ENCODE data around the gene ARHGEF4.

The ARHGEF4 gene

GRCh38 chr2:131056932-131057287, 220.2 kb downstream of the ARHGEF4 start:
- no peak overlapping the region for H3K4me3 ChIP-seq
- no peak for DNase-seq
- H3K27me3 ChIP-seq = no peaks in the 10 kb centered on the region
- intact Hi-C loops (cut with DNase I; ENCODE audit: low total_unique reads) = no loop called here
- TF ChIP-seq CTCF (IDR thresholded peaks at IDR 0.05) = no peak
- H3K27ac ChIP-seq = no peak overlapping the region
- H3K9me3 ChIP-seq = no peaks in the 10 kb centered on the region
- H3K36me3 ChIP-seq = peaks cover 21 to 66% (median 39%) of the 10 kb centered on the region in 3 donors
- peaks cover 0 to 31% (median 14%) of the 10 kb centered on the region in 4 donors for H3K4me1 ChIP-seq

DNA sequence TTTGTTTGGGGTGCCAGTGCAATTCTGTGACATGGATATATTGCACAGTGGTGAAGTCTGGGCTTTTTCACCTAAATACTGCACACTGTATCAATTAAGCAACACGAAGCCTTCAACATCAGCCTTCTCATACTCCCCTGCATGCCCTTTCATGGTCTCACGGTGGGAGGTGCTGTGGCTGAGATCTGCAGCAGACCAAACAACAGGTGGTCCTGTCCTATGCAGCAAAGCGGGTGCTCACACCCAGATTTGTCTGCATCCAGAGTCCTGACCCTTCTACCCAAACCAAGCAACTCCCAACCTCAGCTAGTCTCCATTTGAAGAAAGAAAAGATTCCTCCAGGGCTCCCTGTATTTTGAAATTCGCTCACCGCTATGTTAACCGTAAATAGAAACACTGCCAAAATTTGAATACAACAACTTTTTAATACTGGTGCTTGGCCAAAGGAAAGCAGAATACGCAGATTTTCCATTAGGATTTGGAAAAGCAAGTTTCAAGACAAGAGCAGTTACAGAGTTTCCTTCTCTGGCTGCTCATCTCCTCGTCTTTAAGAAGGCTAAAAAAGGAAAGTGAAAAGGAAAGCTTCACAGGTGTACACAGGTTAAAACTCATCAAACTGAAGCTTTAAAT, 221.6 kb downstream of the ARHGEF4 start:
- no peak overlapping the region for H3K27ac ChIP-seq
- peaks cover 9 to 58% (median 25%) of the 10 kb centered on the region in 3 donors for H3K36me3 ChIP-seq
- H3K4me3 ChIP-seq = no peak overlapping the region
- DNase-seq = no peak
- no peaks in the 10 kb centered on the region for H3K27me3 ChIP-seq
- no peaks in the 10 kb centered on the region for H3K9me3 ChIP-seq
- intact Hi-C loops (cut with DNase I; ENCODE audit: low total_unique reads) = no loop called here
- H3K4me1 ChIP-seq = peaks cover 0 to 34% (median 14%) of the 10 kb centered on the region in 4 donors
- TF ChIP-seq CTCF (IDR thresholded peaks at IDR 0.05) = no peak

DNA sequence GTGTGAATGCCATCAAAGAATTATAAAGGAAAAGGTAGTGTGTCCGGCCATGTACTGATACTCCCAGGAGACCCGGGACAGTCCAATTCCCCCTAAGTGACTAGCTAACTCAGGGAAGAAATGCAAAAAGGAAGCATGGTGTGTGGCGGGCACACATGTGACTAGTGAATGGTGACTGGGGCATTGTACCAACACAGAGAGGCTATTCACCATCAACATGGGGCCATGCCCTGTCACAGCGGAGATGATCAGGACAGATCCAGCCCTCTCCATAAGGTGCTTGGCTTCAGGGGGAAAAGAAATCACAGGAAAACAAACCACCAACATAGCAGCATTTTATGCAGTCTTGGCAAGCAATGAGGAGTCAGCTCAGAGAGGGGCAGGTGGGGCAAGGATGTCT, 222.2 kb downstream of the ARHGEF4 start:
- Histone ChIP-seq H3K27ac (no peak overlapping the region), H3K4me1 (peaks cover 0 to 40% (median 17%) of the 10 kb centered on the region in 4 donors)

GRCh38 chr2:131063501-131064283, 227.0 kb downstream of the ARHGEF4 start:
- DNase-seq = no peak
- Histone ChIP-seq H3K9me3 (no peaks in the 10 kb centered on the region), H3K27ac (no peak overlapping the region), H3K4me1 (peaks cover 0 to 27% (median 9%) of the 10 kb centered on the region in 4 donors), H3K36me3 (peaks cover 5 to 35% (median 19%) of the 10 kb centered on the region in 3 donors), H3K27me3 (no peaks in the 10 kb centered on the region), H3K4me3 (no peak overlapping the region)
- no peak for TF ChIP-seq CTCF (IDR thresholded peaks at IDR 0.05)
- intact Hi-C loops (cut with DNase I; ENCODE audit: low total_unique reads) = no loop called here

More for the DNA sequence above, 222.2 kb downstream of the ARHGEF4 start:
- DNase-seq = no peak
- H3K9me3 ChIP-seq = no peaks in the 10 kb centered on the region
- no peak overlapping the region for H3K4me3 ChIP-seq
- no peaks in the 10 kb centered on the region for H3K27me3 ChIP-seq
- H3K36me3 ChIP-seq = peaks cover 9 to 52% (median 20%) of the 10 kb centered on the region in 3 donors
- intact Hi-C loops (cut with DNase I; ENCODE audit: low total_unique reads) = no loop called here
- TF ChIP-seq CTCF (IDR thresholded peaks at IDR 0.05) = no peak

DNA sequence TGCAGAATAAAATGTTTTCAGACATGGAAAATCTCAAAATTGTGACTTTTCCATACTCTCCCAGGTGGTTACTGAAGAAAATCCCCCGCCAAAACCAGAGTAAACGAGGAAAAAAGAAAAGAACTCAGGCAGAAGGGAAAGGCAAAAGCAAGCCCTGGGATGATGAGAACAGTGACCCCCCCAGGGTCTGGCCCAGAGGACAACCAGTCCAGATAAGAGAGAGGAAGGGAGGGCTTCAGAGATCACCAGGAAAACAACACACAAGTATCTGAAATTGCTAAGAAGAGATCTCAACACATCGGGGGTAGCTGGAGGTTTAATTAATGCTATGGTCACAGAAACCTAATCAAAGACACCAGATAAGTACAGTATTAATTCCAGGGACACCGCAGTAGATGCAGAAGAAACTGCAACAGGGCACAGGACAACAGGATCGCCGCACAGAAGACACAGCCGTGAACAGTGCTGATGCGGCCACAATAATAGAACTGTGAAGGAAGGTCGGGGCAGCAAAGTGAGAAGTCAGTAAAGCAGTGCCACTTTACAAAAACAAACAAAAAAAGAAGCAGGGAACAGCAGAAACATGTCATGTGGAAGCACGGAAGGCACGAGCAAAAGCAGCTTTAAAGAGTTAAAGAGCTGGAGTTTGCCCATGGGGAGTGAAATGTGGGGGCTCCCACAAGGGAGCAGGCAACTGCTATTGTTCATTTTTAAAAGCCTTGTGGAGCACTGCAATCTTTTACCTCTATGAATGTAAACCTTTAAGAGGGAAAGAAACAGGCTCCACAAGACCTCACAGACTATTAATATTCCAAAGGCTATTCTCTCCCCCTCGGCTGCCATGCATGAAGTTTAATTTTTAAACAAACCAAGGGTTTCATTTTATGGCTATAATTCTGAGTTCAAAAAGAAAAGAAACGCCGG, 228.1 kb downstream of the ARHGEF4 start:
- intact Hi-C loops (cut with DNase I; ENCODE audit: low total_unique reads) = no loop called here
- H3K27ac ChIP-seq = no peak overlapping the region

More for the DNA sequence above, 228.1 kb downstream of the ARHGEF4 start:
- no peak for DNase-seq
- H3K4me1 ChIP-seq = peaks cover 0 to 27% (median 9%) of the 10 kb centered on the region in 4 donors
- H3K4me3 ChIP-seq = no peak overlapping the region
- H3K36me3 ChIP-seq = peaks cover 8 to 45% (median 23%) of the 10 kb centered on the region in 3 donors
- TF ChIP-seq CTCF (IDR thresholded peaks at IDR 0.05) = no peak
- no peaks in the 10 kb centered on the region for H3K9me3 ChIP-seq
- no peaks in the 10 kb centered on the region for H3K27me3 ChIP-seq
